GM19455 (cell line): ENCODE results near the gene SERGEF.
"Not testable (repeated sequence)": the region's sequence is repeated elsewhere in the genome, so short reads cannot be mapped to it uniquely, and the experiment has no call there.

Source experiments
- ATAC-seq: cut with Tn5 transposase; IDR thresholded peaks from one replicate; pipeline ENCODE4 v1.9.1; 2021; ENCODE audit not compliant: unreplicated experiment

SERGEF gene

DNA sequence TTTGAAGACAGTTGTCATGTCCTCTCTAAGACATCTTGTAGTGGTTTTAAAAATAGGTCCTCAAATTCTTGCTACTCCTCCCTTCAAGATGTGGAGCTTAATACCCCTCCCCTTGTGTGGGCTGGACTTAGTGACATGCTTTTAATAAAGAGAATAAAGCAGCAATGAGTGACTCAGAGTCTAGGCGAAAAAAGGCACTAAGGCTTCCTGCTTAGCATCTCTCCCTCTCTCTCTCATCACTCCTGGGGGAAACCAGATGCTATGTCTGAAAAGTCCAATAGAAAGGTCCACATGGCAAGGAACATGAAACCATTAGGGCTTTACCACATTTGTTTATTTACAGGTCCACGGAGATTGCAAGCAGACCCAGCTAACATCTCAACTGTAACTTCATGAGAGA, 11.7 kb downstream of the SERGEF start:
- ATAC-seq = no peak

GRCh38 chr11:18000760-18001159, 12.1 kb downstream of the SERGEF start:
- ATAC-seq = no peak

GRCh38 chr11:18000128-18000527, 12.7 kb downstream of the SERGEF start:
- ATAC-seq = not testable (repeated sequence)

GRCh38 chr11:17992916-17993315, 19.9 kb downstream of the SERGEF start:
- ATAC-seq = no peak

- peak; percentile 92 for ATAC-seq
Observed at GRCh38 chr11:17991783-17992433, 20.9 kb downstream of the SERGEF start.

DNA sequence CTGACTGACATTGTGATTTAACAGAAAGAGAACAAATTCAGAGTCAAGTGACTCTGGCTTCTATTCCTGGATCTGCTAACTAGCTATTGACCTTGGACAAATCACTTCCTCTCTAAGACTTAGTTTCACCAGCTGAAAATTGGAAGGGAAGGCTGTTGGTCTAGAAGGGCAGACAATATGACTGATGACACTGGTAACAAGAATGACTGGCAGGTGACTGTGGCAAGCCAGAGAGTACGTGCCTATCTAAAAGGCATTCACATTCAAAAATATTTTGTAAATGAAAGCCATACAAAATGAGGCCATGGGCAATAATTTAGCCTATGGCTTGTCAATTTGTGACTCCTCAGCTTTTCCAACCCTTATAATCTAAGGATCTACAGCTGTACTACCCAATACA, 23.5 kb downstream of the SERGEF start:
- ATAC-seq = no peak

DNA sequence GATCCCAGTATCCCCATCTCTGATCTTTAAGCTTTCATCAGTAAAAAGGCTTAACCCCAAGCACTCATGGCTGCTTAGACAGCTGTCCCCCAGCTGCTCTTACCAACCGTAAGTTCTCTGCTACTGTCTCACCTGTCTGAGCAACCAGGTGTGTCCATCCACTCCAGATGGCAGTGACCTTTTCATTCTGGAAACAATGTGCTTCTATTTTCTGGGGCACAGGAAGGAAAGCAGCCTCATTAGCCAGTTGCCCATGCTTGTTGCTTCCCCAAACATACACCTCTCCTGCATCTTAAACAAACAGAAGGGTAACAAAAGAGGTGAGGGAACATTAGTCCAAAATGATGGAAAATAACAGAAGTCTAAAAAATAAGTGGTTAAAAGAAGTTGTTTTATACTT, 24.4 kb downstream of the SERGEF start:
- ATAC-seq = no peak

GRCh38 chr11:17987826-17988225, 25.0 kb downstream of the SERGEF start:
- no peak for ATAC-seq

GRCh38 chr11:17986711-17987220, 26.1 kb downstream of the SERGEF start:
- no peak for ATAC-seq

DNA sequence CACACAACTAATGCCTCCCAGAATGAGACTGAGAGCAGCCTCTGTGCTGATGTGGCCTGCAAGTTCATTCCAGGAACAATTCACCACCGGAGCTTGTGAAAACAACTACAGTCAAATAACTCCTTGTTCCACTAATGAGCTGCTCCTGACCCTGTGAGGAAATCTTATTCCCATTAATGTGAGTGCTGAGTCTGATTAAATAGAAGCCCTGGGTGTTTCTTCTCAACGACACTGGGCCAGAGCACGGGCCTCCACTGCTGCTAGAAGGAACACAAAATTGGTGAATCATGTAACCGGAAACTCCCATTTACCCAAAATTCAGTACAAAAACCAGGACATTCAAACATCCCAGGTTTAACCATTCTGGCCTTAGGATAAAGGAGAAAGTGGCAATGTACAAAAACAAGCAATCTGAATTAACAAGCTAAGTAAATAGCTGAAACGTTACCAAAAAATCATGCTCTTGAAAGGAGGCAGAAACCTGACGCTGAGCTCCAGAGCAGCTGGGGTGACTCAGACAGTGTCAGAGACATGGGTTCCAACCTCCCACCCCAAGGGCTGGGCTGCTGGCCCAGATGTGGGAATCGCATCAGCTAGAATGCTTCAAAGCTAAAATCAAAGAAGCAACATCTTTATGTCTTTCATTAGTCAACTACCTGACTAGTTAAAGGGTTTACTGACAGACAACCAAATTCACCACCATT, 26.7 kb downstream of the SERGEF start:
- ATAC-seq = no peak

GRCh38 chr11:17985517-17985916, 27.3 kb downstream of the SERGEF start:
- no peak for ATAC-seq

DNA sequence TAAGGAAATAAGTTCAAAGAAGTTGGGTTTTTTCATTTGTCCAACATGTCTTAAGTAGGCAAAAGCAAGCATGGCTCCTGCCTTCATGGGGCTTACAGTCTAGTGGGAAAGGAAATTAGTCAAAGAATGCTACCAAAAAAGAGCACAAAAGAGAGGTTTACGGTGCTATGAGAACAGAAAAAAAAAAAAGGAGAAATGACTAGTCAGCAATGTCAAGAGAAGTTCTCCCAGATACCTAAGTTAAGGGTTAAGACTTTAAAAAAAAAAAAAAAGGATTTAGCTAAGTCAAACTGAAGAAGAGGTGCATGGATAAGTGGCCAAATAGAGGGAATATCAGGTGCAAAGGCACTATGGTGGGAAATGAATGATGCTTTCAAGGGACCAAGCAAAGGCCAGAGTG, 29.3 kb downstream of the SERGEF start:
- no peak for ATAC-seq

GRCh38 chr11:17979770-17980371, 33.0 kb downstream of the SERGEF start:
- no peak for ATAC-seq

GRCh38 chr11:17978553-17979287, 34.1 kb downstream of the SERGEF start:
- no peak for ATAC-seq

GRCh38 chr11:17976651-17977050, 36.2 kb downstream of the SERGEF start:
- ATAC-seq = no peak

DNA sequence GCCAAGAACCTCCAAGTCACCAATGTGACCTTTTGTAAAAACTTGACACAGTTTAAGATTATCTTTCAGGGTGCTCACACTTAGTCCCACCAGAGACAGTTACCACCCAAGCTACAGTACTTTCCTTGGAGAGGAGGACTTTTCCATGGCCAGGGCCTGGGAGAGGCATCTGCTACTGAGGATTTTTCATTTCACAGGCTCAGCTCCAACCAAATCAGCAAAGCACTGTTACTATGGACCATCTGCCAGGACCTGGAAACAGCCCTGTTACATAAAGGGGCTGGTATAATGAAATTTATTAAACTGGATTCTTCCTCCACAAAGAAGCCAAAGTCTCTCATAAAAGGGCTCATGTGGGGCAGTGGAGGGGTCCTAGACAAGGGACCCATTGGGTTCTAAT, 38.6 kb downstream of the SERGEF start:
- ATAC-seq = no peak

- no peak for ATAC-seq
Observed at GRCh38 chr11:17972987-17973386, 39.9 kb downstream of the SERGEF start.

DNA sequence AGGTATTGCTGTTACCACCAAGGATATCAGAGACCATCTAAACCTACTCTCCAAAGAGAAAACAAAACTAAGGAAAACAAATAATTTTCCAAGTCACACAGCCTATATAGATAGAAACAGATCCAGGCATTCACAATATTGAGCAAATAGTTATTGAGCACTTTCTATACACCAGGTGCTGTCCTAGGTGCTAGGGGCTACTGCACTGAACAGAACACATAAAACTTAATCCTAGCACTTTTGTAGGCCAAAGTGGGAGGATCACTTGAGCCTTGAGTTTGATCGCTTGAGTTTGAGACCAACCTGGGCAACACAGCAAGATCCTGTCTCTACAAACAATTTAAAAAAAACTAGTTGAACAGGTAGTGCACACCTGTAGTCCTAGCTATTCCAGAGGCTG, 44.6 kb downstream of the SERGEF start:
- no peak for ATAC-seq

- ATAC-seq = no peak
Observed at GRCh38 chr11:17967661-17968060, 45.2 kb downstream of the SERGEF start.

GRCh38 chr11:17960091-17960490, 52.8 kb downstream of the SERGEF start:
- ATAC-seq = no peak

GRCh38 chr11:17958446-17958845, 54.4 kb downstream of the SERGEF start:
- ATAC-seq = no peak
